ENCODE data around the gene CDC7.

The CDC7 gene

DNA sequence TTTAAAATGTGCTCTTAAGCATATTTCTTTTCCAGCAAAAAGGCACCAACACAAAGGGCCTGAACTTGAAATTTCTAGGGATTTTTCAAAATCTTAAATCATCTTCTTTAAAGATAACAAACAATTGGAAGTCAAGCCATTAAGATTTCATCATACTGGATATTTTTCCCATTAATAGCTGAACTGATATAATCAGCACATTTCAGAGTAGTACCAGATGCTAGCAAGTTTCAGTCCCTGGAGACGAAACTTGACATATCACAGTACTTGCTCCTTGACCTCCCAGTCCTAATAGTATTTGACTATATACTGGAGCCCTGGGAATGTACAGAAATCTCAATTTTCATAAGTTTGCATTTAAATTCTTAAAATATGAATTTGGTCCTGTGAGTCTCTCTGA lies 10.2 kb upstream of the CDC7 start:
- Histone ChIP-seq H3K36me3 (ENCODE audit: control insufficient read depth in 4 of 4, insufficient read depth in 4 of 4, low read length in 3 of 4) (no peaks in the 10 kb centered on the region), H3K27ac (ENCODE audit: insufficient read depth in 1 of 2, low read depth in 1 of 2, low read length in 2 of 2, poor library complexity in 1 of 2, severe bottlenecking in 2 of 2) (no peak overlapping the region), H3K27me3 (replicated peaks in 2 of 5; ENCODE audit: control insufficient read depth in 4 of 5, insufficient read depth in 5 of 5, low read length in 4 of 5) (no peaks in the 10 kb centered on the region), H3K4me3 (ENCODE audit: control insufficient read depth in 1 of 7, extremely low read depth in 1 of 7, insufficient read depth in 4 of 7, low read depth in 2 of 7, low read length in 6 of 7) (no peak overlapping the region), H3K9me3 (ENCODE audit: control extremely low read depth in 1 of 5, control insufficient read depth in 4 of 5, insufficient read depth in 2 of 5, low read depth in 1 of 5, low read length in 4 of 5) (peaks cover 0 to 1% (median 0%) of the 10 kb centered on the region in 5 experiments), H3K4me1 (ENCODE audit: control extremely low read depth in 1 of 4, control insufficient read depth in 4 of 4, insufficient read depth in 4 of 4, low read length in 3 of 4) (peaks cover 0 to 5% (median 0%) of the 10 kb centered on the region in 4 experiments)
- no CpG with 5 or more reads among the region's 1 CpG for WGBS (ENCODE audit: insufficient coverage)
- ChIA-PET POLR2A (no interaction called here), CTCF (no interaction called here)
- DNase-seq: no peak

DNA sequence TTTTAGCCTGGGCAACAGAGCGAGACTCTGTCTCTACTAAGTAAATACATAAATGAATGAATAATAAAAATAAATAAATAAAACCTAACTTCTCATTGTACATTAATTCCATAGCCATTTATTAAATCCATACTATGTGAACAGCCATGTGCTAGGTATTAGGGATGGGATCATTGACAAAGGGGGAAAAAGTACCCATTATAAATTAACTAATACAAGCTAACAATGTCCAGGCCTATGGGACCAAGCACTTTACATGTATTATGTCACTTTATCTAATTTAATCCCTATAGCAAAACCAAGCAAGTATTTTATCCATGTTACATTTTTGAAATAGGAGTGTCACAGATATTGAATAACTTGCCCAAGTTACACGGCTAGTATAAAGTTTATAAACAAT lies 2.6 kb upstream of the CDC7 start:
- Histone ChIP-seq H3K27me3 (replicated peaks in 2 of 5; ENCODE audit: control insufficient read depth in 4 of 5, insufficient read depth in 5 of 5, low read length in 4 of 5) (no peaks in the 10 kb centered on the region), H3K9me3 (ENCODE audit: control extremely low read depth in 1 of 5, control insufficient read depth in 4 of 5, insufficient read depth in 2 of 5, low read depth in 1 of 5, low read length in 4 of 5) (no peaks in the 10 kb centered on the region), H3K36me3 (ENCODE audit: control insufficient read depth in 4 of 4, insufficient read depth in 4 of 4, low read length in 3 of 4) (no peaks in the 10 kb centered on the region), H3K27ac (ENCODE audit: insufficient read depth in 1 of 2, low read depth in 1 of 2, low read length in 2 of 2, poor library complexity in 1 of 2, severe bottlenecking in 2 of 2) (no peak overlapping the region), H3K4me3 (ENCODE audit: control insufficient read depth in 1 of 7, extremely low read depth in 1 of 7, insufficient read depth in 4 of 7, low read depth in 2 of 7, low read length in 6 of 7) (no peak overlapping the region), H3K4me1 (ENCODE audit: control extremely low read depth in 1 of 4, control insufficient read depth in 4 of 4, insufficient read depth in 4 of 4, low read length in 3 of 4) (peaks cover 15 to 35% (median 21%) of the 10 kb centered on the region in 4 experiments)
- CTCF ChIA-PET: interaction anchor here (2.2 to 7.6 kb wide), 2 partner anchors 9 to 15 kb away, joined by 7 to 45 read pairs; no protein-coding TSS in a partner anchor
- POLR2A ChIA-PET: no interaction called here
- DNase-seq: no peak
- 100% methylated on average over 1 of the region's 2 CpGs for WGBS (ENCODE audit: insufficient coverage)

- Histone ChIP-seq H3K27me3 (replicated peaks in 2 of 5; ENCODE audit: control insufficient read depth in 4 of 5, insufficient read depth in 5 of 5, low read length in 4 of 5) (no peaks in the 10 kb centered on the region), H3K9me3 (ENCODE audit: control extremely low read depth in 1 of 5, control insufficient read depth in 4 of 5, insufficient read depth in 2 of 5, low read depth in 1 of 5, low read length in 4 of 5) (no peaks in the 10 kb centered on the region), H3K4me1 (ENCODE audit: control extremely low read depth in 1 of 4, control insufficient read depth in 4 of 4, insufficient read depth in 4 of 4, low read length in 3 of 4) (peaks cover 15 to 35% (median 21%) of the 10 kb centered on the region in 4 experiments), H3K4me3 (ENCODE audit: control insufficient read depth in 1 of 7, extremely low read depth in 1 of 7, insufficient read depth in 4 of 7, low read depth in 2 of 7, low read length in 6 of 7) (no peak overlapping the region), H3K36me3 (ENCODE audit: control insufficient read depth in 4 of 4, insufficient read depth in 4 of 4, low read length in 3 of 4) (no peaks in the 10 kb centered on the region), H3K27ac (ENCODE audit: insufficient read depth in 1 of 2, low read depth in 1 of 2, low read length in 2 of 2, poor library complexity in 1 of 2, severe bottlenecking in 2 of 2) (no peak overlapping the region)
- ChIA-PET CTCF (interaction anchor here (1.5 to 7.6 kb wide), 3 partner anchors 10 to 333 kb away, joined by 5 to 45 read pairs (median 7); no protein-coding TSS in a partner anchor), POLR2A (interaction anchor here (0.6 kb wide), 1 partner anchor 295 kb away, joined by 3 read pairs; no protein-coding TSS in a partner anchor)
- 100% methylated on average over 6 of the region's 6 CpGs for WGBS (ENCODE audit: insufficient coverage)
- DNase-seq: no peak
Observed at GRCh38 chr1:91498498-91499245, 2.0 kb upstream of the CDC7 start.

GRCh38 chr1:91499346-91499745 lies 1.3 kb upstream of the CDC7 start:
- ChIA-PET POLR2A (interaction anchor here (0.6 kb wide), 1 partner anchor 295 kb away, joined by 3 read pairs; no protein-coding TSS in a partner anchor), CTCF (interaction anchor here (1.4 to 7.6 kb wide), 3 partner anchors 13 to 333 kb away, joined by 3 to 45 read pairs (median 5); no protein-coding TSS in a partner anchor)
- peaks cover 15 to 41% (median 21%) of the 10 kb centered on the region in 4 experiments for H3K4me1 ChIP-seq (ENCODE audit: control extremely low read depth in 1 of 4, control insufficient read depth in 4 of 4, insufficient read depth in 4 of 4, low read length in 3 of 4)
- no peaks in the 10 kb centered on the region for H3K27me3 ChIP-seq (replicated peaks in 2 of 5; ENCODE audit: control insufficient read depth in 4 of 5, insufficient read depth in 5 of 5, low read length in 4 of 5)
- no peaks in the 10 kb centered on the region for H3K36me3 ChIP-seq (ENCODE audit: control insufficient read depth in 4 of 4, insufficient read depth in 4 of 4, low read length in 3 of 4)
- H3K9me3 ChIP-seq (ENCODE audit: control extremely low read depth in 1 of 5, control insufficient read depth in 4 of 5, insufficient read depth in 2 of 5, low read depth in 1 of 5, low read length in 4 of 5): no peaks in the 10 kb centered on the region
- DNase-seq: no peak
- H3K27ac ChIP-seq (ENCODE audit: insufficient read depth in 1 of 2, low read depth in 1 of 2, low read length in 2 of 2, poor library complexity in 1 of 2, severe bottlenecking in 2 of 2): no peak overlapping the region
- no peak overlapping the region for H3K4me3 ChIP-seq (ENCODE audit: control insufficient read depth in 1 of 7, extremely low read depth in 1 of 7, insufficient read depth in 4 of 7, low read depth in 2 of 7, low read length in 6 of 7)
- WGBS (ENCODE audit: insufficient coverage): 100% methylated on average over 1 of the region's 2 CpGs

DNA sequence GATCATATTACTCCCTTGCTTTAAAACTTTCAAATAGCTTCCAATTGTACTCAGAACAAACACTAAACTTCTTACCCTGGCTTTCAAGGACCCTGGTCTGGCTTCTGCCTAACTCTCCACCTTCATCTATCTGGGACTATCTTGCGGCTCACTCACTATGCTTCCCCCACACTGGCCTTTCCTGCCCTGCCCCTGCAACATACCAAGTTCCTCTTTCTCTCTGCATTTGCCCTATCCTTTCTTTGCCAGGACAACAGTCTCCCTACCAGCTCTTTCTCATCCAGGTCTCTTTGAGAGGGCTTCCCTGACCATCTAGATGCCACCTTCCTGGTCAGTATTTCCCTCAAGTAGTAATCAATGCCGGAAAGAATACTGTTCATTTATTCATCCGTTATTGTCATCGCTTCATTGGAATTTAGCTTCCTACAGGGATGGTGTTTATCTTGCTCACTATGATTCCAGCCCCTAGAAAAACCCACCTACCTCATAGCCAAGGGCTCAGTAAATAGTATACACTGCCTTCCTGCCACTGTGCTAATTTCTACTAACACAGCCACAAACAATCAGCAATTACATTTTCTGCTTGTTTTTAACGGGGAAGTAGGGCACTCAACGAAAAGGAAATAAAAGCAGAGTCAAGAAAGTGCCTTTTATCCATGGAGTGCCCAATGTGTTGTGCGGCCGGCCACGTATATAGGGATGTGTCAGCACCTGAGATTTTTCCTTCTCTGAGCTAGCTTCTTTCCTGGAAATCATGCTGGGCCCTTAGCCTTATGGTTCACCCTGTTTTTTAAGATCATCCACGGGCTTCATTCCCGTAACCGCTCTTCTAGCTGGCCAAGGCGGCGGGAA lies 521 bp upstream of the CDC7 start:
- Histone ChIP-seq H3K4me3 (ENCODE audit: control insufficient read depth in 1 of 7, extremely low read depth in 1 of 7, insufficient read depth in 4 of 7, low read depth in 2 of 7, low read length in 6 of 7) (peak overlapping the region; percentile 80 to 97 (median 92)), H3K4me1 (ENCODE audit: control extremely low read depth in 1 of 4, control insufficient read depth in 4 of 4, insufficient read depth in 4 of 4, low read length in 3 of 4) (peaks cover 15 to 49% (median 23%) of the 10 kb centered on the region in 4 experiments), H3K27ac (ENCODE audit: insufficient read depth in 1 of 2, low read depth in 1 of 2, low read length in 2 of 2, poor library complexity in 1 of 2, severe bottlenecking in 2 of 2) (peak overlapping the region in 1 of 2 experiments; percentile 86), H3K27me3 (replicated peaks in 2 of 5; ENCODE audit: control insufficient read depth in 4 of 5, insufficient read depth in 5 of 5, low read length in 4 of 5) (no peaks in the 10 kb centered on the region), H3K9me3 (ENCODE audit: control extremely low read depth in 1 of 5, control insufficient read depth in 4 of 5, insufficient read depth in 2 of 5, low read depth in 1 of 5, low read length in 4 of 5) (no peaks in the 10 kb centered on the region), H3K36me3 (ENCODE audit: control insufficient read depth in 4 of 4, insufficient read depth in 4 of 4, low read length in 3 of 4) (no peaks in the 10 kb centered on the region)
- 4% methylated on average over 12 of the region's 14 CpGs for WGBS (ENCODE audit: insufficient coverage)
- CTCF ChIA-PET: interaction anchor here (0.6 to 7.6 kb wide), 5 partner anchors 13 to 334 kb away, joined by 3 to 45 read pairs (median 4); partner anchors contain the start of gene HFM1
- POLR2A ChIA-PET: no interaction called here
- DNase-seq: peak in 2 of 3 donors; percentile 57 to 65

DNA sequence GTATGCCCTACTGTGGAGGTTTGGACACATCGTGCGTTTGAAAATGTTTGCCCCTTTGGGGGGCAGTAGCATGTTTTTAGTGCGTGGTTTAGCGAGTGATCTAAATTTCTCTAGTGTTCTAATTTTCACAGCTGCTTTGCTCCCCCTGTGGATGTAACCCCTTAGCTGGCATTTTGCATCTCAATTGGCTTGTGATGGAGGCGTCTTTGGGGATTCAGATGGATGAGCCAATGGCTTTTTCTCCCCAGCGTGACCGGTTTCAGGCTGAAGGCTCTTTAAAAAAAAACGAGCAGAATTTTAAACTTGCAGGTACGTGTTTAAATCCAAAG lies 836 bp downstream of the CDC7 start:
- no peaks in the 10 kb centered on the region for H3K27me3 ChIP-seq (replicated peaks in 2 of 5; ENCODE audit: control insufficient read depth in 4 of 5, insufficient read depth in 5 of 5, low read length in 4 of 5)
- ChIA-PET POLR2A (no interaction called here), CTCF (interaction anchor here (0.9 to 7.6 kb wide), 5 partner anchors 11 to 383 kb away, joined by 3 to 45 read pairs (median 4); no protein-coding TSS in a partner anchor)
- H3K4me1 ChIP-seq (ENCODE audit: control extremely low read depth in 1 of 4, control insufficient read depth in 4 of 4, insufficient read depth in 4 of 4, low read length in 3 of 4): peaks cover 15 to 57% (median 25%) of the 10 kb centered on the region in 4 experiments
- peak overlapping the region; percentile 80 to 86 for H3K27ac ChIP-seq (ENCODE audit: insufficient read depth in 1 of 2, low read depth in 1 of 2, low read length in 2 of 2, poor library complexity in 1 of 2, severe bottlenecking in 2 of 2)
- no peaks in the 10 kb centered on the region for H3K9me3 ChIP-seq (ENCODE audit: control extremely low read depth in 1 of 5, control insufficient read depth in 4 of 5, insufficient read depth in 2 of 5, low read depth in 1 of 5, low read length in 4 of 5)
- H3K36me3 ChIP-seq (ENCODE audit: control insufficient read depth in 4 of 4, insufficient read depth in 4 of 4, low read length in 3 of 4): peaks cover 0 to 6% (median 0%) of the 10 kb centered on the region in 4 experiments
- peak in 2 of 3 donors; percentile 75 to 82 for DNase-seq
- peak overlapping the region; percentile 80 to 97 (median 92) for H3K4me3 ChIP-seq (ENCODE audit: control insufficient read depth in 1 of 7, extremely low read depth in 1 of 7, insufficient read depth in 4 of 7, low read depth in 2 of 7, low read length in 6 of 7)
- WGBS (ENCODE audit: insufficient coverage): 0% methylated on average over 7 of the region's 9 CpGs
